Measurements from ENCODE around the gene IL13RA1.

IL13RA1 gene

GRCh38 chrX:118839334-118839958, 112.0 kb downstream of the IL13RA1 start (continued):
- TF ChIP-seq PRDM6 (tag by site-specific recombination; IDR thresholded peaks at IDR 0.05) = no peak
- TF ChIP-seq ZNF280D (tag by site-specific recombination; IDR thresholded peaks at IDR 0.05) = no peak
- TF ChIP-seq HOXC10 (CRISPR knock-in tag; IDR thresholded peaks at IDR 0.05) = no peak
- TF ChIP-seq ZNF501 (tag by site-specific recombination; IDR thresholded peaks at IDR 0.05) = peak; percentile 51; the same call in 1 of the 2 replicates
- no peak for TF ChIP-seq INSM2 (tag by site-specific recombination; IDR thresholded peaks at IDR 0.05)
- TF ChIP-seq YY2 (tag by site-specific recombination; IDR thresholded peaks at IDR 0.05) = no peak
- TF ChIP-seq GLIS2 (tag by site-specific recombination; IDR thresholded peaks at IDR 0.05) = no peak
- TF ChIP-seq PRDM10 (tag by site-specific recombination; IDR thresholded peaks at IDR 0.05) = peak; percentile 35; the same call in 1 of the 2 replicates
- no peak for TF ChIP-seq ZNF707 (tag by site-specific recombination; IDR thresholded peaks at IDR 0.05)
- no peak for TF ChIP-seq ZIC2 (tag by site-specific recombination; IDR thresholded peaks at IDR 0.05)
- TF ChIP-seq ZBTB21 (tag by site-specific recombination; IDR thresholded peaks at IDR 0.05) = no peak
- no peak for TF ChIP-seq ZNF692 (tag by site-specific recombination; IDR thresholded peaks at IDR 0.05)
- no peak for TF ChIP-seq ZNF677 (tag by site-specific recombination; IDR thresholded peaks at IDR 0.05)
- TF ChIP-seq ZBTB8A (tag by site-specific recombination; IDR thresholded peaks at IDR 0.05) = no peak
- TF ChIP-seq ZFP37 (tag by site-specific recombination; IDR thresholded peaks at IDR 0.05) = no peak
- TF ChIP-seq PBX3 (CRISPR knock-in tag; IDR thresholded peaks at IDR 0.05) = peak; percentile 37; the same call in 1 of the 2 replicates
- no peak for TF ChIP-seq ZFP41 (tag by site-specific recombination; IDR thresholded peaks at IDR 0.05; ENCODE audit: borderline replicate concordance)
- no peak for TF ChIP-seq ZNF544 (tag by site-specific recombination; IDR thresholded peaks at IDR 0.05)
- peak; percentile 49 for TF ChIP-seq ZBTB26 (tag by site-specific recombination; optimal IDR thresholded peaks at IDR 0.05)
- no peak for TF ChIP-seq ZNF449 (tag by site-specific recombination; IDR thresholded peaks at IDR 0.05)
- peak; percentile 46; the same call in 1 of the 2 replicates for TF ChIP-seq ZNF202 (tag by site-specific recombination; IDR thresholded peaks at IDR 0.05; ENCODE audit: borderline replicate concordance)
- TF ChIP-seq ZNF426 (tag by site-specific recombination; IDR thresholded peaks at IDR 0.05) = no peak
- TF ChIP-seq ZNF571 (tag by site-specific recombination; IDR thresholded peaks at IDR 0.05) = no peak
- TF ChIP-seq SP2 (tag by site-specific recombination; IDR thresholded peaks at IDR 0.05) = no peak

Data from HEK293 (cell line).